Measurements from ENCODE around the gene ITPR1.

Gene ITPR1

GRCh38 chr3:4687596-4687995, 194.4 kb downstream of the ITPR1 start:
- no peak for DNase-seq (ENCODE audit: low read depth)
- TF ChIP-seq CTCF (conservative IDR thresholded peaks at IDR 0.05; ENCODE audit: control insufficient read depth, insufficient read depth, low read depth, low read length) = no peak
- H3K4me3 ChIP-seq (ENCODE audit: control insufficient read depth, low read depth, low read length) = no peak overlapping the region

- TF ChIP-seq CTCF (conservative IDR thresholded peaks at IDR 0.05; ENCODE audit: control insufficient read depth, insufficient read depth, low read depth, low read length) = no peak
- DNase-seq (ENCODE audit: low read depth) = peak; percentile 55
- H3K4me3 ChIP-seq (ENCODE audit: control insufficient read depth, low read depth, low read length) = no peak overlapping the region
Measured at GRCh38 chr3:4688411-4688810, 195.3 kb downstream of the ITPR1 start.

- DNase-seq (ENCODE audit: low read depth) = no peak
- no peak for TF ChIP-seq CTCF (conservative IDR thresholded peaks at IDR 0.05; ENCODE audit: control insufficient read depth, insufficient read depth, low read depth, low read length)
- H3K4me3 ChIP-seq (ENCODE audit: control insufficient read depth, low read depth, low read length) = no peak overlapping the region
Measured at GRCh38 chr3:4689021-4689420, 195.9 kb downstream of the ITPR1 start.

- no peak for TF ChIP-seq CTCF (conservative IDR thresholded peaks at IDR 0.05; ENCODE audit: control insufficient read depth, insufficient read depth, low read depth, low read length)
Measured at GRCh38 chr3:4690277-4690676, 197.1 kb downstream of the ITPR1 start.

GRCh38 chr3:4693620-4694019, 200.5 kb downstream of the ITPR1 start:
- H3K4me3 ChIP-seq (ENCODE audit: control insufficient read depth, low read depth, low read length) = no peak overlapping the region
- no peak for TF ChIP-seq CTCF (conservative IDR thresholded peaks at IDR 0.05; ENCODE audit: control insufficient read depth, insufficient read depth, low read depth, low read length)
- DNase-seq (ENCODE audit: low read depth) = no peak

More at GRCh38 chr3:4690277-4690676, 197.1 kb downstream of the ITPR1 start:
- no peak overlapping the region for H3K4me3 ChIP-seq (ENCODE audit: control insufficient read depth, low read depth, low read length)
- DNase-seq (ENCODE audit: low read depth) = no peak

GRCh38 chr3:4695846-4696245, 202.7 kb downstream of the ITPR1 start:
- TF ChIP-seq CTCF (conservative IDR thresholded peaks at IDR 0.05; ENCODE audit: control insufficient read depth, insufficient read depth, low read depth, low read length) = no peak
- DNase-seq (ENCODE audit: low read depth) = no peak
- H3K4me3 ChIP-seq (ENCODE audit: control insufficient read depth, low read depth, low read length) = no peak overlapping the region

GRCh38 chr3:4696266-4696665, 203.1 kb downstream of the ITPR1 start:
- H3K4me3 ChIP-seq (ENCODE audit: control insufficient read depth, low read depth, low read length) = no peak overlapping the region
- no peak for DNase-seq (ENCODE audit: low read depth)
- no peak for TF ChIP-seq CTCF (conservative IDR thresholded peaks at IDR 0.05; ENCODE audit: control insufficient read depth, insufficient read depth, low read depth, low read length)
